GM10248 (cell line): ENCODE results near the gene PTGDR.

ENCODE experiments used
- CTCF ChIA-PET: fragments of 300-600 bp; sonication (Branson Sonifier 250); formaldehyde crosslinking; extraction: SDS; loops from one replicate; lab custom pipeline; 2021; ENCODE audit warnings: antibody characterized with exemption; lab: Yijun Ruan, JAX
- POLR2A ChIA-PET: fragments of 350-650 bp; sonication (Branson Sonifier 250); formaldehyde crosslinking; extraction: SDS; loops from one replicate; lab custom pipeline; 2020; ENCODE audit warnings: antibody characterized with exemption; lab: Yijun Ruan, JAX
- DNase-seq: peaks from one replicate; pipeline ENCODE4 v3.0.0; 2012; ENCODE audit errors: extremely low spot score
- TF ChIP-seq, protein P1 (sequence below): IDR thresholded peaks from 2 replicates; pipeline ENCODE4 v1.5.1; 2012; ENCODE audit warnings: mild to moderate bottlenecking, low read depth; ENCODE audit errors: extremely low read depth, missing control alignments, control extremely low read depth

The PTGDR gene

DNA sequence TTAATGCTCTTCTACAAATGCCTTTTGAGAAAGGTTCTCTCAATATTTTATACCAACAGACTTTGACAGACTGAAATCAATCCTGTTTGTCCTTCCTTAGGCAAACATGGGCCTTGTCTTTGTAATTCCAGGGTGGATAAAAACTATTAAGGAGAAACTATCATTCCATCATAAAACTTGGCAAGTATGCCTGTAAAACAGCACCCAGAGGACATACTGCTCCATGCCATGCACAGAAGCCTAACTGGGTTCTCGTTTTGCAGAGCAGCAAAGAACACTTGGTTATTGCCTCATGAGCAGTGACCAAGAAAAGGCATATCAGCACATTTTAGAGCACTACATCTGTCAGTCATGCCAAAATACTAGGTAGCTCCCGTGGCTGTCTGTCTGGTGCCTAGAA, 33.8 kb upstream of the PTGDR start:
- ChIA-PET CTCF (no interaction called here), POLR2A (no interaction called here)
- DNase-seq, result no peak
- TF ChIP-seq, protein P1, sequence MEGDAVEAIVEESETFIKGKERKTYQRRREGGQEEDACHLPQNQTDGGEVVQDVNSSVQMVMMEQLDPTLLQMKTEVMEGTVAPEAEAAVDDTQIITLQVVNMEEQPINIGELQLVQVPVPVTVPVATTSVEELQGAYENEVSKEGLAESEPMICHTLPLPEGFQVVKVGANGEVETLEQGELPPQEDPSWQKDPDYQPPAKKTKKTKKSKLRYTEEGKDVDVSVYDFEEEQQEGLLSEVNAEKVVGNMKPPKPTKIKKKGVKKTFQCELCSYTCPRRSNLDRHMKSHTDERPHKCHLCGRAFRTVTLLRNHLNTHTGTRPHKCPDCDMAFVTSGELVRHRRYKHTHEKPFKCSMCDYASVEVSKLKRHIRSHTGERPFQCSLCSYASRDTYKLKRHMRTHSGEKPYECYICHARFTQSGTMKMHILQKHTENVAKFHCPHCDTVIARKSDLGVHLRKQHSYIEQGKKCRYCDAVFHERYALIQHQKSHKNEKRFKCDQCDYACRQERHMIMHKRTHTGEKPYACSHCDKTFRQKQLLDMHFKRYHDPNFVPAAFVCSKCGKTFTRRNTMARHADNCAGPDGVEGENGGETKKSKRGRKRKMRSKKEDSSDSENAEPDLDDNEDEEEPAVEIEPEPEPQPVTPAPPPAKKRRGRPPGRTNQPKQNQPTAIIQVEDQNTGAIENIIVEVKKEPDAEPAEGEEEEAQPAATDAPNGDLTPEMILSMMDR, result no peak

DNA sequence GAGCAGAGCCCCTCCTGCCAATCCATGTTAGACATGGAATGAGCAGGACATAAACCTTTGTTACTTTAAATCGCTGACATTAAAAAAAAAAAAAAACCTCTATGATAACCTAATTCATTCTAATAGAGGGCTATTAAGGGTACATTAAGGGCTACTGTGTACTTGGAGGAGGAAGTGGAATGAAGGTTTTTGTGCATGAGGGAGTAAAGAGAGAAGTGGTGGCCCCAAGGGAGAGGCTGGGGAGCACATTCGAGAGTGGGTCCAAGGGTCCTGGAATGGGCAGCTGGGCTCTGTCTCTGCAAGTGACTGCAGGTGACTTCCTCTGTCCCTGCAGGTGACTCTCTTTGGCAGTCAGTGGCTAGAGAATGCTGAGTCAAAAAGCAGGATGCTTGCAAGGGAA, 32.1 kb upstream of the PTGDR start:
- ChIA-PET POLR2A (no interaction called here), CTCF (no interaction called here)
- TF ChIP-seq, protein P1, result no peak
- no peak for DNase-seq

DNA sequence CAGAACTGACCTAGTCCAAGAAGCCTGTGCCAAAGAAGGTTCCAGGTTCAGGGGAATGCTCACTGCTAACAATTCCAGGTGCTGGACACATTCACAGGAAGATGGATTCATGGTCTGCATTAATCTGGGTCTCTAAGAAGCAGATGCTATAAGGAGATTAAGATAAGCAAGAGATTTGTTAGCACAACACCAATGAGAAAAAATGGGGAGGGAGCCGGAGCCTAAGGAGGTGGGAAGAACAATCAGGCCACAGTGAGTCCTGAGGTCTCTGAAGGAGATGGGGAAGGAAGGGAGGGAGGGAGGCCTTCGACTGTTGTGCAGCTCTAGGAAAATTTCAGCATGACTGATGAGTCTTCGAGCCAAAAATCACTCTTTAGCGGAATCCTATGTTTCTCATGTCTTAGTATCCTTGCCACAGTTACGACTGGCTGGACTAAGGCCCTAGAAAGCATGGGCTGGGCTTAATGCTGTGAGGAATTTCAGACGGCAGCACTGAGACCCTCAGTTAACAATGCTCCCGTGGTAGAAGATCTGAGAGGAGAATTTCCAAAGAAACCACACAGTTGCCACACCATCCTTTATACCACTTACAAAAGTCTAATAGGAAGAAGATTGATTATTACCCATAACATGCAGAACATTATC, 31.5 kb upstream of the PTGDR start:
- DNase-seq, result no peak
- TF ChIP-seq, protein P1, result no peak
- POLR2A ChIA-PET, result no interaction called here
- CTCF ChIA-PET, result no interaction called here

DNA sequence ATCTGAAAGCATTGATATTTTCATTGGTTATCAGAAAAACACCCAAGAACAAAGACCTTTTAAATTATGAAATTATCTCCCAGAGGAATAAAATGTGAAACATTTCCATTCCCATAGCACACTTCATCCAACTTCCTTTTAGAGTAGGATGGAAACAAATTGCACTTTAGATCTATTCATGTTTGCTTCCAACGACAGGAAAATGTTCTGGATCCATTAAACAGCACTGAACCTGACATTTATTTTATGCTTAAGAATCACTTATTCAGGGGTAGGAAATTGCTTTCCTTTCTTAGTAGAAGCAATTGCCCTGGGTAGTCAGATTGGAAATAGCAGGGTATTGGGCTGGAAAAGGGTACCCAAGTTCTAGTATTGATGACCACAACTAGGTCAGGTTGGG, 28.8 kb upstream of the PTGDR start:
- no peak for DNase-seq
- TF ChIP-seq, protein P1, result no peak
- ChIA-PET POLR2A (no interaction called here), CTCF (no interaction called here)

DNA sequence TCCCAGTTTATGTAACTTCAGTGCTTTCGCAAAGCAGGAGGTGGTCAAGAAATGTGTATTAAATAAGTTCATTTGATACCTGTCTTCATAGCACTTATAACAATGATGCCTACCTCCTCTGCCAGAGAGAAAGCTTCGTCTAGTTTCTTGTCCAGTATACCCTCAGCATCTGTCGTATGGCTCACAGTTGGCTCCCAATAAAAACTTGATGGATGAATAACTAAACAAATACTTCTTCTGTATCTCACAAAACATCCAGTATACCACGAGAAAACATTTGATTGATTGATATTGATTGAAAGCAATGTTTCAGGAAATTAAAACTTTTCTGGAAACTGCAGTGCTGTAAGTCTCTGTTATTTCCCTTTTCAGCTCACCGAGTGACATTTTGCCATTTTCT, 26.9 kb upstream of the PTGDR start:
- POLR2A ChIA-PET, result no interaction called here
- TF ChIP-seq, protein P1, result no peak
- CTCF ChIA-PET, result interaction anchor here (1.3 kb wide), 1 partner anchor 19 kb away, joined by 4 read pairs; no protein-coding TSS in a partner anchor
- DNase-seq, result no peak

DNA sequence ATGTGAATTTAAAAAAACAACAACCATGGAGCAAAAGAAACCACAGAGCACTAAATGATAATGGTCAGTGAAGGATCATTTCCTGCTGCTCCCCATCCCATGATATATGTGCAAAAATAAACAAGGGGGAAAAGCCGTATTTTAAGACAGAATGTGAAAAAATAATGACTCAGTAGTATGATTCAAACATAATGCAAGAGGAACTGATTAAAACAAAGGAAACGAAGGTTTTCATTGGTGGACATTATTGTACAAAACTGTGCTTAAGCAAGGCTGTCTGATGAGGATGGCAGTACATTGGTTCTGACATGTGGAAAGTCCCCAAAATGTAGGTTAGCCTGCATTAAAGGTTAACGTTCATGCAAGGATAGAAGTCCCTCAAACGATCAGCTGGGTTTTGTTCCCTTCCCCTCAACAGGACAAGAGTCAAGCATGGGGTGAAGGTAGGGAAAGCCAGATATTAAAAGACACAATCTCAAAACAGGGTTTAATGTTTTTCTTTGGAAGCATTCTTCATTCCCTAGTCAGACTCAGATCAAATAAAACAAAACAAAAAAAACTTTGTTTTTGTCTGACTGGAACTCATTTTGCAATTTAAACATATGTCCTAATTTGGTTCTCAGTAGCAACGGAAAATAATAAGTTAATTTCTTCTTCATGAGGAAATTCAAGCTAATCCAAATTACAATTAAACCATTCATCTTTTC, 26.3 kb upstream of the PTGDR start:
- POLR2A ChIA-PET, result no interaction called here
- no peak for DNase-seq
- CTCF ChIA-PET, result interaction anchor here (1.3 kb wide), 1 partner anchor 20 kb away, joined by 4 read pairs; no protein-coding TSS in a partner anchor
- TF ChIP-seq, protein P1, result no peak
